GM19468 (cell line): ENCODE data around the gene DLEC1.
"Not testable (repeated sequence)": the region's sequence is repeated elsewhere in the genome, so short reads cannot be mapped to it uniquely, and the experiment has no call there.

Source experiments
- ATAC-seq: cut with Tn5 transposase; IDR thresholded peaks from one replicate; pipeline ENCODE4 v1.9.1; 2021; ENCODE audit warnings: mild to moderate bottlenecking, moderate library complexity, moderate number of reproducible peaks; ENCODE audit not compliant: unreplicated experiment; ENCODE audit errors: extremely low read depth

Gene DLEC1

DNA sequence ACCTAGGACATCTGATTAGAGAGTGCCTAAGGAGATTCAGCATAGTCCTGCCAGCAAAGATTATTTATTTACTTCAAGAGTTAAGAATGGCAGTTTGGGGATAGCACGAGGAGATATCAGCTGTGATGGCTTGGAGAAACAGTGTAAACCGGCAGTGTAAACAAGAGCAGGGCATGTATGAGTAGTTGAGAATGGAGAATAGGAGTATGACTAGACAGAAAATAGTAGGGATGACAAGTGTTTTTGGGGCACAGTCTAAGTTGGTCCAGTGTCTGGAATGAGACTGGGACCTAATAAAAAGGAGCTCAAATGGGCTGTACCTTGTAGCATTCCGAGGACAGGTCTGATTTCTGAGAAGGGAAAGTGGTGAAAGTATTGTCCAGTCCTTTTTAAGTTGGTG is 38.1 kb downstream of the DLEC1 start:
- ATAC-seq: not testable (repeated sequence)

DNA sequence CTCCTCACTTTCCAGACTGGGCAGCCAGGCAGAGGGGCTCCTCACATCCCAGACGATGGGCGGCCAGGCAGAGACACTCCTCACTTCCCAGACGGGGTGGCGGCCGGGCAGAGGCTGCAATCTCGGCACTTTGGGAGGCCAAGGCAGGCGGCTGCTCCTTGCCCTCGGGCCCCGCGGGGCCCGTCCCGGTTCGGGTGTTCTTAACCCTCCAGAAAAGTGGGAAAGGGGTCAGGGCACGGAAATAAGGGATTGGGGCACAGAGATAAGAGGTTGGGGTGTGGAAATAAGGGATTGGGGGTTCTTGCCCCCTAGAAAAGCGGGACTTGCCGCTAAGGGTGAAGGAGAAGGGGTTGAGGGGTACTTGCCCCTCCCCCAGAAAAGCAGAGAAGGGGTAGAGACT is 43.3 kb downstream of the DLEC1 start:
- not testable (repeated sequence) for ATAC-seq

DNA sequence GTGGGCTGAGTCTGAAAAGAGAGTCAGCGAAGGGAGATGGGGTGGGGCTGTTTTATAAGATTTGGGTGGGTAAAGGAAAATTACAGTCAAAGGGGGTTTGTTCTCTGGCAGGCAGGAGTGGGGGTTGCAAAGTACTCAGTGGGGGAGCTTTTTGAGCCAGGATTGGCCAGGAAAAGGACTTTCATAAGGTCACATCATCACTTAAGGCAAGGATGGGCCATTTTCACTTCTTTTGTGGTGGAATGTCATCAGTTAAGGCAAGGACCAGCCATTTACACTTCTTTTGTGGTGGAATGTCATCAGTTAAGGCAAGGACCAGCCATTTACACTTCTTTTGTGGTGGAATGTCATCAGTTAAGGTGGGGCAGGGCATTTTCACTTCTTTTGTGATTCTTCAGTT is 44.2 kb downstream of the DLEC1 start:
- not testable (repeated sequence) for ATAC-seq

DNA sequence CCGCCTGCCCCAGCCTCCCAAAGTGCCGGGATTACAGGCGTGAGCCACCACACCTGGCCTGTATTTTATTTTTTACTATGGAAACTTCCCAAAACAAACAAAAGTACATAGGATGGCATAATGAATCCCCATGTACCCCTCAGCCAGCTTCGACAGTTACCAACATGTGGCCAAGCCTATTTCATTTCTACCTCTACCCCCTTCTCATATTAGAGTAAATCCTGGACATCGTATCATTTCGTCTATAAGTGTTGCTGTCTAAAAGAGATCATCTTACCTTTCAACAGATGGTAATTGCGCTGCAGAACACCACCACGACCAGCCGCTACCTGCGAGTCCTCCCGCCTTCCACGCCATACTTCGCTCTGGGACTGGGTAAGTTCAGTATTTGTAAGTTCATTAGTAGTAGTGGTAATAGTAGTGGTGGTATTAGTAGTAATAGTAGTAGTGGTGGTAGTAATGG is 44.9 kb downstream of the DLEC1 start:
- ATAC-seq: no peak

DNA sequence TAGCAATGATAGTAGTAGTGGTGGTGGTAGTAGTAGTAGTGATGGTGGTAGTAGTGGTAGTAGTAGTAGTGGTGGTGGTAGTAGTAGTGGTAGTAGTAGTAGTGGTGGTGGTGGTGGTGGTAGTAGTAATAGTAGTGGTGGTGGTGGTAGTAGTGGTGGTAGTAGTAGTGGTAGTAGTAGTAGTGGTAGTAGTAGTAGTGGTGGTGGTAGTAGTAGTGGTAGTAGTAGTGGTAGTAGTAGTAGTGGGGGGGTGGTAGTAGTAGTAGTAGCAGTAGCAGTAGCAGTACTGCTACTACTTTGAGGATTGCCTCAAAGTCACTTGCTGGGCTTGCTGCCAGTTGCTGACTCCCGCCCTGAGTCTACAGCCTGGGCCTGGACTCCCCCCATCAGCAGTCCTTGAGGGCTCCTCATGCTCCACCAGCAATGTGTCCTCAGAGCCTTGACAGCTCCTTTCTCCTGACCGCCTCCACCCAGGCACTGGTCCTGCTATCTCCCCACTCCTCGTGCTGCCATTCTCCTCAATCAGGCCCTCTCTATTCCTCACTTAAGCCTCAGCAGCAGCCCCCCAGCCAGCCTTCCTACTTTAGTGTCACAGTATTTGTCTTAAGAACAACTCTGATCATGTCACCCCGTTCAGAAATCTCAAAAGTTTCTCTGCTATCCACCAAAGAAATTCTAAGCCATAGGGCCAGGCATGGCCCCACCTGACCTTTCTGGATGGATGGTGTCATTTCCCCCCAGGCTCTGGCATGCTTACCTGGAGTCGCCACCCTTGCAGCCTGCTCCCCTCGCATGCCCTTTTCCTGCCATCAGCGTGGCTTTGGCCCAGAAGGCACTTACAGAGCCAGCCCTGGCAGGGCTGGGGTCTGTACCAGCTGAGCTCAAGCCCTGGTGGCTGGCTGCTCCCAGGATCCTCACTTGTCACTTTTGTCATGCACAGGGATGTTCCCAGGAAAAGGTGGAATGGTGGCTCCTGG is 45.6 kb downstream of the DLEC1 start:
- no peak for ATAC-seq

DNA sequence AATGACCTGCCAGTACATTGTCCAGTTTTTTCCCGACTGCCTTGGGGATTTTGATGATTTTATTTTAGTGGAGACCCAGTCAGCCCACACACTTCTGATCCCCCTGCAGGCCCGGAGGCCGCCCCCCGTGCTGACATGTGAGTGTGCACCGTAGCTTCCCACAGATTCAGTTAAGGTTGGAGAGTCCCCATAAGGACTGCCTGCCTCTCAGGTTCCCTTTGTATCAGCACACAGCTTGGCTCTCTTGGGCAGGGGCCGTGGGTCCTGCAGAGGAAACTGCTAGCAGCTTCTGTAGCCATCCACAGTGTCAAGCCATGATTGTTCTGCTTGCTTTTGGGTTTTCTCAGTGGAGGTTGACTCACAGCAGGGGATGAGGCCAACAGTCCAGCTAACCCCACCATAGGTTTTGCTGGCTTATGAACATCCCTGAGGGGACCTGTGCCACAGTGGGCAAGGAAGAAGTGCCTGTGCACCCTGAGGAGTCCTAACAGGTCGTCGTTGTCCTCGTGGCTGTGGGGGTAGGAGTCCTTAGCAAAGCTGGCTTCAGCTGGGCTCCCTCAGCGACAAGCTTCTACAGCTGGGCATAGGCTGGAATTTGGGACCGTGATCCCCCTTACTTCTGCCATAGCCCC is 46.4 kb downstream of the DLEC1 start:
- ATAC-seq: no peak

DNA sequence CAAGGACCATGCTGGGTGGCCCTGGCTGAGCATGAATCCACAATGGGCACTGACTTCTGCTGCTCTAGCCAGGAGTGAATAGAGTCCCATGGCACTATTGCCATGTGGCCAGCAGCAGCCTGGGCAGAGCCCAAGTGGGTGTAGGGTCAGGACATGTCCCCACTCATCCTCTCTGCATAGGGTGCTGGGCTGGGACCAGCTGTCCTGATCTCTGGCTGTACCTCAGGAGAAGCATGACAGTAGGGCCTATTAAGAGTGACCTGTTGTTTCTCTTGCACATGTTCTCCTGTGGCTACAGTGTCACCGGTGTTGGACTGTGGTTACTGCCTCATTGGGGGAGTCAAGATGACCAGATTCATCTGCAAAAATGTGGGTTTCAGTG is 46.9 kb downstream of the DLEC1 start:
- no peak for ATAC-seq

DNA sequence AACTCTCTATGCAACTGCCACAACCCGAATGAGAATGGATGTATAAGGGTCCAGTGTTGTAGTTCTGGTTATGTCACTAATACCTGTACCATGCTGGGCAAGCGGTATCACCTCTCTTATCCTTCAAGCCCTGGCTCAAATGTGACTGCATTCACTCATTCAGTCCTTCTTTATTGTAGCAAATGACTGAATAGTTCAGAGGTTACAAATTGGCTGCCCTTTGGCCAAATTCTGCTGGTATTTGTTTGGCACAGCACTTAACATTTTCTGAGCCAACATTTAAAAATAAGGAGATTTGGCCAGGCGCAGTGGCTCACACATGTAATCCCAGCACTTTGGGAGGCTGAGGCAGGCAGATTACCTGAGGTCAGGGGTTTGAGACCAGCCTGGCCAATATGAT is 47.5 kb downstream of the DLEC1 start:
- ATAC-seq: no peak

DNA sequence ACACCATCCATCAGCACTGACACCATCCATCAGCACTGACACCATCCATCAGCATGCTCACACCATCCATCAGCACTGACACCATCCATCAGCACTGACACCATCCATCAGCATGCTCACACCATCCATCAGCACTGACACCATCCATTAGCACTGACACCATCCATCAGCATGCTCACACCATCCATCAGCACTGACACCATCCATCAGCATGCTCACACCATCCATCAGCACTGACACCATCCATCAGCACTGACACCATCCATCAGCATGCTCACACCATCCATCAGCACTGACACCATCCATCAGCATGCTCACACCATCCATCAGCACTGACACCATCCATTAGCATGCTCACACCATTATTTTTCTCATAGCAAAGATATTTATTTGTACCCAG is 48.3 kb downstream of the DLEC1 start:
- ATAC-seq: not testable (repeated sequence)

DNA sequence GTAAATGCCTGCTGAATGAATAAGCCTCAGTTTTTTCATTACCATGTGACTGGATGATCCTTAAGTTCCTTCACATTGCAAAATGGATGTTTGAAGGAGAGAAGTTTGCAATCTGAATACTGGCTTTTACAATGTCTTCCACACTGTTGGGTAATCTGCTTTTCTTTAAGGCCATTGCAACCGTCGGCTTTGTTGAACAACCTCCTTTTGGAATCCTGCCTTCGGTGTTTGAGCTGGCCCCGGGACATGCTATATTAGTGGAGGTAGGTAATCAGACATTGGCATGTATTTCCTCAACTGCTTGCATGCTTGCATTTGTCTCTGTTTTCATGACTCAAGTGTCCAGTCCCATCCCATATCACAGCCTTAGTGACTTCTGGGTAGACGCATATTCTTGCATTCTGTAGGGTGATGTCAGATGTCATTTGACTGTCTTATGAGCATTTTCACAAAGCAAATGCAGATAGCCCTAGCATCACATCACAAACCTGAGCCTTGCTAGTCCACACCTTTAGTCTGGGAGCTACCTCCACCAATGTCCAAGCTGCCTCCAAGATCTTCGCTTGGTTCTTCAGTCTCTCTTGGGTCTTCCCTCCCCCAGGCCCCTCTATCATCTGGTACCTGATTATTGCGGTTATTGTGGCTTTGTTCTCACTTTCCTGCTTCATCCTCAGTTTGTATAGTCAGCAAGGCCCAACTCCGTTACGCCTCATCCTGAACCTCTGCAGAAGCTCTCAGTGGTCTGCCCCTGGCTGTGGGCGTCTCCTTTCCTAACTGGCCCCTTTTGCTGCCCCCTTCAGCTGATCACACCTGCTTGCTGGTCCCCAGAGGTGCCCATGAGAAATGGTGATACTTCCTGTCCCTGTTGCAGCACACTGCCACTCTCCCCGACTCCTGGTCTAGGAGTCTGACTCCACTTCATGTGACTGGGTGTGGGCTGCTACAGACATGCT is 49.4 kb downstream of the DLEC1 start:
- no peak for ATAC-seq

DNA sequence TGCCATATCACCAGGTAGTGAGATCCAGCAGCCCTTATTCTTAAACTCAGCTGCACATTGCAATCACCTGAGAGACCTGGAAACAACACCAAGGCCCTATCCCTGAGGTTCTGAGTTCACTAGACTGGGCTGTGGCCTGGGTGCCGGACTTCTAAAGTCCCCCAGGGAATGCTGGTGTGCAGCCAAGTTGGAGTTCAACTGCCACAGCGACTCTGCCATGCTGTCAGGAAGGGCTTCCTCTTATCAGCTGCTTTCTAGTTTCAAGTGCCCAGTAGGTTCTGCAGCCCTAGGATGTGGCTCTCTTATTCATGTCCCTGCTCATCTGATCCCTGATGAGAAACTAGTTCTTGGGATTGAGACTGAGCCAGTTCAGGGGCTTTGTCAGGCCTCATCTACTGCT is 50.2 kb downstream of the DLEC1 start:
- ATAC-seq: no peak

DNA sequence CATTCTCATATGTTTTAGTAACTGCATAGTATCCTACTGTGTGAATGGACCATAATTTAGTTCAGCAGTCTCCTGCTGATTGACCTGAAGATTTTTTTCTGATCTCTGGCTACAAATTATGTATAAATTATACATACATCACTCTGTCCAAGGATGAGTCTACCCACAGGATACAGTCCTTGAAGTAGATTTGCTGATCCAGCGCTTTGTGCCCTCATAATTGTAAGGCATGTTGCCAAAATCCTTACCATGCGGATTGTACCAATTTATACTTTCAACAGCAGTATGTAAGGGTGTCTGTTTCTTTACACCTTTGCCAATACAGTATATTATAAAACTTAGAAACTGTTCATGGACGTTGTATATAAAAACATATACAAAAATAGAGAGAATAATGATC is 51.4 kb downstream of the DLEC1 start:
- no peak for ATAC-seq

DNA sequence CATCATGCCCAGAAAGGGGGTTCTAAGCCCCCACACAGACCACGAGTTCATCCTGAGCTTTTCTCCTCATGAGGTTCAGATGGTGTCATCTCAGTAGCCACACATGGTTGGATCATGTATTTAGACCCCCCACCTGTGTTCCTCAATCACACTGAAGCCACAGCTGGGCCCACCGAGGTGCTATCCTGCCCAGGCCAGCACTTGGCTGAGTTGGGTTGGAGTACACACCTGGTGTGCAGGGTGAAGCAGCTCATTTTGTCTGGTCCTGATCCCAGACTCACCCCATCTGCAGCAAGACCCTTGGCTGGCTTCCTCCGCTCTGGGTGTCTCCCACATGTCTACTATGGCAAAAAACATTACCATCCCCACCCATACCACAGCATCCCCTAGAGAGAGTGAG is 56.0 kb downstream of the DLEC1 start:
- no peak for ATAC-seq

DNA sequence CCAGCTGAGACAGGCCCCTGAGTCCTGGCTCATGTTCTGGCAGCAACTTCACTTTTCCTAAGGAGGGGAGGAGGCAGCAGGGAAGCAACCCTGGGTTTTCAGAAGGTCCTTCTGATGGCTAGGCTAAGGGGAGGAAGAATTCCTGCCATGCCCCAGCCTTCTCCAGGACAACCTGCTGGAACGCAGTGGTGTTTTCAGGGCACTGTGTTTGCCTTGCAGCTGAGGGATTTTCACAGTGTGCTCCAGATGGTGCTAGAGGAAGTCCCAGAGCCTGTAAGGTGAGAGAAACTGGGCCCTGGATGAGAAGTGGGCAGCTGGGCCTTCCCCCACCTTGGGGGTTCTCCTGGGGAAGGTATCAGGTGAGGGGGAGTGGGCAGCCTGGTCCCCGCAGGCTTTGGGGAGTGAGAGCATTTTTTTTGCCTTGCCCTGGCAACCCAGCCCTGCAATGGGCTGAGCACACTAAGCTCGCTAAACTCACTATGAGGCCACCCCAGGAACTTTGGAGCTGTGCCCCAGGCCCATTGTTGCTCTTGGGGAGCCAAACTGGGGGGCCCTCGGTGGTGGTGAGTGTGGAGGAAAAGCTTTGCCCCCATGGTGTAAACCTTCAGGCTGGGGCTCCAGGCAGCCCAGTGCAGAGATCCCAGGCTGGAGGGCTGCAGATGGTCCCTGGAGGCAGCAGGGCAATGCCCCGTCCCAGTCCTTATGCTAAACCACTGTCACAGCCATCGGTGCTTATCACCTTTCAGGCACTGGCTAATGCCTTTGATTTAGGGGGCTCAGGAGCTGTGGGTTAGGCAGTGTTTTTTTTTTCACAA is 56.9 kb downstream of the DLEC1 start:
- ATAC-seq: no peak

DNA sequence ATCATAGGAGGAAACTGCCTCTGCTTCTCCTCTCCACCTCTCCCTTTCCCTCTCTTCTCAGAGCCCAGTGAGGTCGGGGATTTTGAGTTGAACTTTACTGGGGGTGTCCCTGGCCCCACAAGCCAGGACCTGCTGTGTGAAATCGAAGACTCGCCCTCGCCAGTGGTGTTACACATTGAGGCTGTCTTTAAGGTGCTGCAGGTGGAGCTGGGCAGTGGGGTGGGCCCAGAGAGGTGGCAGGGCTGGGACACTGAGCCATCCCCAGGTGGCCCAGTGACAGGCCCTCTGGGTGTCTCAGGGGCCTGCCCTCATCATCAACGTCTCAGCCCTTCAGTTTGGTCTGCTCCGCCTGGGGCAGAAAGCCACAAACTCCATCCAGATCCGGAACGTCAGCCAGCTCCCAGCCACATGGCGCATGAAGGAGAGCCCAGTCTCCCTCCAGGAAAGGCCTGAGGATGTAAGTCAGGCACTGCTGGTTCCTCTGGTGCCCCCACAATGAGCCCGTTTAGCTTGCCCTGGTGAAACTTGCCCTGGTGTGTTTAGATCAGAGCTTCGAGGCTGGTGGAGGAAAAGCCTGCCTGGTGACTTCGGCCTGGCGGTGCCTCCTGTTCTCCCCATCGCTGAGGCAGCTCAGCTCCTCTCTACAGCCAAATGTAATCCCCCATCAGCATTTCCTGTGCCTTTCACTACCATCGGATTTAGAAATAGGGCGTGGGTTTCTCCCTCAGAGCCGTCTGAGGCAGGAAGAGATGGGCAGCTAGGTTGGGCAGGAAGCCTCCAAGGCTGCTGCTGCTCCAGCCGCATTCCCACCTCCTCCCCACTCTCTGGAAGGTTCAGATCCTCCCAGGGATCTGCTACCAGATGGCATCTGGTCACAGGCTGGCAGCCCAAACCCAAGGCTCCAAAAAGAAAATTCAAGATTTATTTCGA is 58.7 kb downstream of the DLEC1 start:
- no peak for ATAC-seq

DNA sequence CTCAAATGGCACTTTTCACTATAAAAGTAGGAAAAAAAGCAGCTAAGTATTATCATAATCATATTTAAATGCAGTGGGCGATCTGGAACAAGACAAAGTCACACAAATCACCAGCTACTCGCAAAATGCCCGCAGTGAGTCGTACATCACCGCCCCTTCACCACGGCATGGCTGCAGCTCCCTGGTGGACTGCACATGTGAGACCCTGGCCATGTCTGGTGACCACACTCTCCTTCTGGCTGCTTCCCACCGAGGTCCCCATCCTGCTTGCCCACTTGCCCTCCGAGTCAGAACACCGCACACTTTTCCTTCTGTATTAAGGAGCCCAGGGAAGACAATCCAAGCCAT is 59.3 kb downstream of the DLEC1 start:
- no peak for ATAC-seq

DNA sequence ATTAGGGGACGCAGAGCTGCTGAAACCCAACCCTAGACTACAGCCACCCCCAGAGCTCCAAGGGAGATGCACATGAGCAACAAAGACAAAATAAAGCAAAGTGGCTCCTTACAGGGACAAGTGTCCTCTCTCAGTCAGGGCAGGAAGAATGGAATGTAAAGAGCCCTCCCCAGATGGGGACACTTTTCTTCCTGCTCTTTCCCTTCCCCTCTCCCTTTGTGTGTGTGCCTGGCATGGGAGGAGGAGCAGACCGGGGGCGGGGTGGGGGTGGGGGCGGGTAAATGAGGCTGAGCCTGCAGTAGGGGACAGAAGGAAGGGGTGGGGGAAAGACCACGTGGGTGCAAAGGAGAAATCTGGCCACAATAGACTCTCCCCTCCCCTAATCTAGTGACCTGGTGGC is 60.5 kb downstream of the DLEC1 start:
- ATAC-seq: no peak

DNA sequence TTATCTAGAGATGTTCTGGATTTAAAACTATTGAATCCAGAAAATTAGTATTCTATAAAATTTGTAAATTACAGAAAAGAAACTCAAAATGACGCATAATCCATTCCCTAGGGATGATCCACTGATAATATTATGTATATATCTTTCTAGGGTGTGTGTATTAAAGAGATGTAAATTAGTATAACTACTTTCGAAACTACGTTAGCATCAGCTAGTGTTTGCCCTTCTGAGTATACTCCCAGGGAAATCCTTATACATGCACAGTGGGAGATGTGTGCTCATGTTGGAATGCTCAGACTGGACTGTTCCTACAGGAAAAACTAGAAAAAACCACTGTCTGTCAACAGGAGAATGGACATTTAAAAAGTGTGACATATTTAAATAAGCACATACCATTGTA is 61.5 kb downstream of the DLEC1 start:
- ATAC-seq: no peak
